ENCODE data around the gene BMPR1B. TPM values are rescaled to one million over a fixed set of nuclear protein-coding genes. Genes with fewer than 3 reads are reported as not detected.

BMPR1B gene
- total and polyA plus RNA-seq, 2 of the 8 experiments (the other 6 are each of a cell fraction or from before 2014, with no cell fraction given), result 0.14 to 1.1 TPM

- Histone ChIP-seq H2BK120ac (replicated peaks; ENCODE audit: low read depth, low read length) (no peak overlapping the region), H3K9me3 (ENCODE audit: insufficient read depth in 2 of 2, low read depth in 1 of 2, low read length in 1 of 2) (no peaks in the 10 kb centered on the region), H4K8ac (ENCODE audit: extremely low read depth, insufficient read depth, low read length) (no peak overlapping the region), H2BK5ac (ENCODE audit: low read depth, low read length) (no peak overlapping the region), H2BK15ac (ENCODE audit: low read length) (no peak overlapping the region), H3K36me3 (ENCODE audit: control insufficient read depth in 2 of 4, insufficient read depth in 4 of 4, low read length in 3 of 4) (no peaks in the 10 kb centered on the region), H3K79me1 (ENCODE audit: low read depth, low read length) (no peaks in the 10 kb centered on the region), H3K23me2 (ENCODE audit: low read depth, low read length) (no peaks in the 10 kb centered on the region; the same call in 1 of the 2 replicates), H2BK20ac (ENCODE audit: low read length) (no peak overlapping the region), H4K20me1 (replicated peaks in 1 of 2; ENCODE audit: control insufficient read depth in 1 of 2, insufficient read depth in 2 of 2, low read length in 2 of 2) (no peaks in the 10 kb centered on the region), H3K4me3 (ENCODE audit: extremely low read depth in 1 of 4, insufficient read depth in 2 of 4, low read depth in 3 of 4, low read length in 4 of 4) (no peak overlapping the region), H4K5ac (ENCODE audit: insufficient read length, low read depth, low read length) (no peak overlapping the region), H2AFZ (ENCODE audit: low read length) (no peak overlapping the region), H3K14ac (ENCODE audit: insufficient read length) (no peak overlapping the region), H2BK12ac (ENCODE audit: low read depth, low read length) (no peak overlapping the region), H3K27me3 (replicated peaks in 1 of 4; ENCODE audit: control insufficient read depth in 3 of 4, extremely low read depth in 1 of 4, insufficient read depth in 3 of 4, low read length in 3 of 4) (no peaks in the 10 kb centered on the region), H3K4me2 (ENCODE audit: insufficient read depth in 1 of 2, low read depth in 2 of 2, low read length in 2 of 2) (no peak overlapping the region), H3K27ac (ENCODE audit: low read depth, low read length) (no peak overlapping the region), H2AK5ac (ENCODE audit: low read depth, low read length) (no peak overlapping the region), H4K91ac (replicated peaks; ENCODE audit: insufficient read length, low read length) (no peak overlapping the region), H3K4ac (replicated peaks; ENCODE audit: insufficient read length, low read depth, low read length) (no peak overlapping the region), H3K18ac (ENCODE audit: extremely low read depth, low read length) (no peak overlapping the region), H3K4me1 (replicated peaks in 1 of 4; ENCODE audit: control insufficient read depth in 3 of 4, insufficient read depth in 4 of 4, low read length in 3 of 4) (peaks cover 0 to 5% (median 1%) of the 10 kb centered on the region in 4 experiments; a peak in 2 of 7 replicates), H3K79me2 (ENCODE audit: control insufficient read depth in 1 of 2, insufficient read depth in 2 of 2, low read length in 2 of 2) (no peaks in the 10 kb centered on the region), H3K23ac (ENCODE audit: insufficient read length) (no peak overlapping the region), H3K56ac (replicated peaks; ENCODE audit: insufficient read length, low read depth, low read length) (no peak overlapping the region), H3K9ac (replicated peaks in 1 of 4; ENCODE audit: extremely low read depth in 1 of 4, low read depth in 3 of 4, low read length in 3 of 4) (no peak overlapping the region)
- CTCF ChIA-PET (ENCODE audit: partially characterized antibody), result interaction anchor here (0.6 kb wide), 1 partner anchor 102 kb away, joined by 3 read pairs; no protein-coding TSS in a partner anchor
- FAIRE-seq (no peak), DNase-seq (ENCODE audit: low read depth in 1 of 2, low spot score in 2 of 2) (no peak)
- POLR2A ChIA-PET (ENCODE audit: partially characterized antibody), result no interaction called here
- WGBS, 2 experiments (ENCODE audit: extremely low coverage in 1 of 2, insufficient coverage in 1 of 2, insufficient read length in 1 of 2, insufficient replicate concordance in 2 of 2, low coverage in 1 of 2, low lambda C conversion rate in 2 of 2, missing lambda C conversion rate in 1 of 2), result 90% methylated on average over 5 of the region's 5 CpGs; no CpG with 5 or more reads in 1 of the 2 experiments
- TF ChIP-seq CBX8 (IDR thresholded peaks at IDR 0.05; ENCODE audit: borderline replicate concordance, low read depth, low read length) (no peak), YY1 (IDR thresholded peaks at IDR 0.05; ENCODE audit: low read depth, low read length) (no peak), POLR2A (IDR thresholded peaks at IDR 0.05; ENCODE audit: control extremely low read depth in 1 of 2, low read depth in 2 of 2, low read length in 2 of 2) (no peak), SIN3A (conservative IDR thresholded peaks at IDR 0.05 in 1 of 2, IDR thresholded peaks at IDR 0.05 in 1 of 2; ENCODE audit: low read depth in 1 of 2, low read length in 2 of 2) (no peak), RBBP5 (IDR thresholded peaks at IDR 0.05; ENCODE audit: borderline replicate concordance, low read depth, low read length) (no peak), ZNF274 (IDR thresholded peaks at IDR 0.05; ENCODE audit: borderline replicate concordance, extremely low read depth, low read length) (no peak), ATF2 (IDR thresholded peaks at IDR 0.05; ENCODE audit: low read length) (no peak), SAP30 (IDR thresholded peaks at IDR 0.05; ENCODE audit: insufficient read depth, insufficient replicate concordance, low read length) (no peak), KDM5A (IDR thresholded peaks at IDR 0.05; ENCODE audit: low read length) (no peak)
- TF ChIP-seq, protein P1, sequence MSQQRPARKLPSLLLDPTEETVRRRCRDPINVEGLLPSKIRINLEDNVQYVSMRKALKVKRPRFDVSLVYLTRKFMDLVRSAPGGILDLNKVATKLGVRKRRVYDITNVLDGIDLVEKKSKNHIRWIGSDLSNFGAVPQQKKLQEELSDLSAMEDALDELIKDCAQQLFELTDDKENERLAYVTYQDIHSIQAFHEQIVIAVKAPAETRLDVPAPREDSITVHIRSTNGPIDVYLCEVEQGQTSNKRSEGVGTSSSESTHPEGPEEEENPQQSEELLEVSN (IDR thresholded peaks at IDR 0.05), result no peak
These were observed 265.4 kb downstream of the BMPR1B start for GRCh38 chr4:95023110-95023509.

Data from H1 (cell line).